WTC11 (cell line): ENCODE results near the gene WBP4.

Experiments used
- ATF3 ChIP-seq: sonication (generic); formaldehyde crosslinking; conservative IDR thresholded peaks from 2 replicates; pipeline ENCODE4 v1.8.1; 2022; ENCODE audit warnings: mild to moderate bottlenecking, missing genetic modification reagents
- CREM ChIP-seq: sonication (generic); formaldehyde crosslinking; IDR thresholded peaks from 2 replicates; pipeline ENCODE4 v1.8.1; 2022; ENCODE audit warnings: mild to moderate bottlenecking, missing genetic modification reagents, moderate library complexity
- CTCF ChIP-seq: fragments of 200-600 bp; IDR thresholded peaks from 2 replicates; pipeline ENCODE4 v1.8.0; 2022; ENCODE audit warnings: antibody characterized with exemption
- E2F4 ChIP-seq: sonication (generic); formaldehyde crosslinking; IDR thresholded peaks from 2 replicates; pipeline ENCODE4 v1.8.1; 2022; ENCODE audit warnings: low read depth, mild to moderate bottlenecking, moderate library complexity, missing genetic modification reagents, borderline replicate concordance
- ELF4 ChIP-seq: sonication (generic); formaldehyde crosslinking; IDR thresholded peaks from 2 replicates; pipeline ENCODE4 v1.8.1; 2022; ENCODE audit warnings: low read depth, mild to moderate bottlenecking, moderate library complexity, missing genetic modification reagents
- IRF2 ChIP-seq: sonication (generic); formaldehyde crosslinking; IDR thresholded peaks from 2 replicates; pipeline ENCODE4 v1.8.0; 2022; ENCODE audit warnings: low read depth, missing genetic modification reagents, borderline replicate concordance
- MAX ChIP-seq: sonication (generic); formaldehyde crosslinking; IDR thresholded peaks from 2 replicates; pipeline ENCODE4 v1.8.0; 2022; ENCODE audit warnings: mild to moderate bottlenecking, missing genetic modification reagents
- TP53 ChIP-seq: sonication (generic); formaldehyde crosslinking; IDR thresholded peaks from 2 replicates; pipeline ENCODE4 v1.8.1; 2023; ENCODE audit warnings: mild to moderate bottlenecking, missing genetic modification reagents

- TF ChIP-seq ATF3 (no peak), CTCF (no peak), TP53 (CRISPR knock-in tag) (no peak), MAX (no peak), ELF4 (no peak), IRF2 (CRISPR knock-in tag) (no peak), E2F4 (CRISPR knock-in tag) (no peak), CREM (CRISPR knock-in tag) (no peak)
These were observed 66.4 kb downstream of the WBP4 start for GRCh38 chr13:41127701-41128100.
